Epidermal melanocyte (primary cell): Measurements from ENCODE around the gene ERMN.
"Not testable (repeated sequence)": the region's sequence is repeated elsewhere in the genome, so short reads cannot be mapped to it uniquely, and the experiment has no call there.

Experiments used
- DNase-seq: peaks from one replicate; pipeline ENCODE4 v3.0.0; 2011; ENCODE audit warnings: low spot score; ENCODE audit not compliant: insufficient read length

The ERMN gene

DNA sequence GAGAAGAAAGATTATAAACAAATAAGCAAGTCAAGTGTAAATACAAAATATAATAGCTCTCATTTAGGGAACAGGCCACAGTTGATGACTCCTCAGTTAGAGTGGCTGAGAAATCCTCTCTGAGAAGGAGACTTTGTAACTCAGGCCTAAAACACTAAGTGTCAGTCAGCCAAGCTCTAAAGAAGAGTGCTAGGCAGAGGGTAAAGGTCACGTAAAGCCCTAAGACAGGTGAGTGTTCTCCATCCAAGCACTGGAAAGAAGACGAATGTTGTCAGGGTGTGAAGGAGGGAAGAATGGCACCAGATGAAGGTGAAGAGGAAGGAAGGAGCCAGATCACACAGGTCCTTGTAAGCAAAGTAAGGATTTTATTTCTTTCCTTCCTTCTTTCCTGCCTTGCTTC, 24.3 kb downstream of the ERMN start:
- DNase-seq, result no peak

- no peak for DNase-seq
Measured at GRCh38 chr2:157296958-157297357, 28.7 kb downstream of the ERMN start.

DNA sequence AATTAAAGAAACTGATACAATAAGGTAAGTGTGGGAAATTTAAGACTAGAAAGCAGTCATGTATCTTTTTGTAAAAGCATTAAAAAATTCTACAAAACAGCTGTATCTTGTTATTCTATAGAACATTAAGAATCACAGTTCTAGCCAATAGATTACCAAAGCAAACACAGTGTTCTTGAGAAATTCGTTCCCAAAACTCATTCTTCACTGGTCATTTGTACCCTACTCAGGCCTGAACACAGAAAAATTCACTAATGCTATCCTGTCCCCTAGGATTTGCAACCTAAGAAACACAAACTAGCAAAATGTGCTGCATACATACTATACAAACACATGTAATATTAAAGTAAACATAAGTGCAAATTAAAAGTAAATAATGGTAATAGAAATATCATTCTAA, 29.1 kb downstream of the ERMN start:
- DNase-seq, result no peak

- DNase-seq, result no peak
Measured at GRCh38 chr2:157292853-157293252, 32.8 kb downstream of the ERMN start.

DNA sequence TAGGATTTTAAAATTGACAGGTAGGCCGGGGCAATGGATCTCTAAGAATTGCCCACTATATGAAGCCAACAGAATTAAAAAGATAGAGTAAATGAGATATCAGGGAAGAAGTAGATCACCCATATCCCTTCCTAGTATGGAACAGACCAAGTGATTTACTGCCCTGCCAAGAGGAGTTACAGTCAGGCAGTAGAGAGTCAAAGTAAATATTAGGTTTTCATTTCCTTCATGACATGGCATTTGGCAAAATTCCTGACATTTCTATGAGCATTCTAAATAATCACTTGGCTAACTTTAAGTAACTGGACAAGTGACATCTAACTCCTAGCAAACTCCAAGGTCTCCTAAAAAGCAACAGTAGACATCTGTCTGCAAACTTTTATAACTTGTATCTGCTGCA, 34.6 kb downstream of the ERMN start:
- no peak for DNase-seq

- no peak for DNase-seq
Measured at GRCh38 chr2:157290525-157290924, 35.1 kb downstream of the ERMN start.

DNA sequence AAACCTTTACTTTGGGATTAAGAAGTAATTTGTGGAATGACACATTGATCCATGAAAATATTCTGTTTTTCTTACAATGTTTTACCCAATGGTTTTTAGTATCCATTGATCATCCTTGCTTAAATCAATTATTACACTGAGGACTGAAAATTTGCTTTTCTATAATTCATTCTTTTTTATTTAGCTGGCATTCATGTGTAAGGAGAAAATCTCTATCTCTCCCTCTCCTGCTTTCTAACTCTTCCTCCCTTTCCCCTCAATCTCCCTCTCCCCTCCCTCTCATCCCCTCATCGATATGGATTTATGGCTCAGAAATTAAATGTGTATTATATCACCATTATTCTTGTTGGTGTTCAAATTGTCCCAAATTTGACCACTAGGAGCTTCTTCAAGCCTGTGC, 38.5 kb downstream of the ERMN start:
- DNase-seq, result no peak

DNA sequence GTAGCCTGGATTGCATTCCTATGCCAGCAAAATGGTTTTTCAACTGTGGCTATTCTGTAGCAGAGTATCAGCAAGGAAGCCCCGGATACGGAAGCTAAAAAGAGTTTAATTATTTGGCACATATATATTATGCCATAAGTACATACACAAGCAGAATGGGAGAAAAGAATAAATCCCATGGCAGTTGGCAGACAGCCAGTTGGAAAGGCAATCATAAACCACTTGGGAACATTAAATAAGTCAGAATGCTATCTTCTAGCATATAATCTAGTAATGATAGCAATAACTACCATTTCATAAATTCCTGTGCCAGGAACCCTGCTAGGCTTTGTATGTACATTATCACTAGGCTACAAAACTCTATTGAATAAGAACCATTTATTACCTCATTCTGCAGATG, 42.2 kb downstream of the ERMN start:
- DNase-seq, result no peak

DNA sequence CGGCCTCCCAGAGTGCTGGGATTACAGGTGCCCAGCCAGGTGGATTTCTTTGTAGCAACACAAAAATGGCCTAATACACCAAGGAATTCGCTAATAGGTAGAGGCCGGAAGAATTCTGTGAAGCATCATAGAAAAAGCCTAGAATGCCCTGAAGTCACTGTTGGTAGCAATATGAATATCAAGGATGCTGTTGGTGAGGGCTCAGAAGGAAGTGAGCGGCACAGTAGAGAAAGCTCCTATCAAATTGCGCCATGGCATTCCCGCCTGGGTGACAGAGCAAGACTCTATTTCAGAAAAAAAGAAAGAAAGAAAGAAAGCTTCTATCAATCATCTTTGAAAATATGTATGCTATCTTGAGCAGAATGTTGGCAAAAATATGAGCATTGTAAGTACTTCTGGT, 44.3 kb downstream of the ERMN start:
- DNase-seq, result no peak

DNA sequence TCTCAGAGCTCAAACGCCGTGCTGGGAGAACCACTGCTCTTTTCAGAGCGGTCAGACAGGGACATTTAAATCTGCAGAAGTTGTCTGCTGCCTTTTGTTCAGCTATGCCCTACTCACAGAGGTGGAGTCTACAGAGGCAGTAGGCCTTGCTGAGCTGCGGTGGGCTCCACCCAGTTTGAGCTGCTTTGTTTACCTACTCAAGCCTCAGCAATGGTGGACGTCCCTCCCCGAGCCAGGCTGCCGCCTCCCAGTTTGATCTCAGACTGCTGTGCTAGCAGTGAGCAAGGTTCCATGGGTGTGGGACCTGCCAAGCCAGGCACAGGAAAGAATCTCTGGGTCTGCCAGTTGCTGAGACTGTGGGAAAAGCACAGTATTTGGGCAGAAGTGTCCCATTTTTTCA, 46.3 kb downstream of the ERMN start:
- not testable (repeated sequence) for DNase-seq

DNA sequence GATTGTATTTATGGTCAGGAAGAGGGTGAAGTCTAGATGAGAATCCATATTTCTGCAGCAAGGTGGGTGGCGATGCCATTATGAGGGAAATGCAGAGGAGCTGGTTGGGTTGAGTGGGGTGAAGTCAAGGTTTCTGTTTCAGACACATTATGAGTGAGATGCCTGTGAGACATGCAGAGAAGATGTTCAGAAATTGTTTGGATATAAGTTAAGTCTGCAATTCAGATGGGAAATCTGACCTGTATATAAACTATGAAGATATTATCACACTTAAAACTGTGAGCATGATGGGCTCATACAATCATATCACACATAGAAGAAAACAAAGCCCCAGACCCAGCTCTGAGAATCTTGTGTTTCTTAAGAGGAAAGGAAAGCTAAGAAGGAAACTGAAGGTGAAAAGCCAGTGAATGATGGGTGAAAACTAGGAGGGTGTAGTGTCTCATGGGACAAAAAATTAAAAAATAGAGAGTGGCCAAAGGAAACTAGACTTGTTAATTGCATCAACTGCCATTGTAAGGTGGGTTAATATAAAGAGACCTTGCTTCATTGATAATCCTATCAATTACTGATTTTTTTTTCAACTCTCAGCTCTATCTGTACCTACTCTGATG, 53.9 kb downstream of the ERMN start:
- no peak for DNase-seq

DNA sequence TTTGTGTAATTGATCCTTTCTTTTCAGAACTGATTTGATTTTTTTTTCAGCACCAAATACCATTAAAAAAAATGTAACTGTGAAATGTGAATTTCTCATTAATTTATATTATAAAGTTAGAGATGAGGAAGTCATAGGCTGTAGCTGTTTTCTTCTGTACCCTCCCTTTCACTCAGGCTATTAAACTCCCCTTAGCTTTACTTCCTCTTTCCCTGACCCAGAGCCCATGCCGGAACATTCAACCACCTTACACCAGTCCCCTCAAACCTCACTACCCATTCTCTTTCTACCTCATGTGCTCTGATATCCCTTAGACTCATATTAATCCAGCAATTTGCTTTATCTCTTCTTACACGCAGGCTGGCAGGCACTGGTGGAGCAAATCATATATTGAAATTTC, 55.7 kb downstream of the ERMN start:
- DNase-seq, result no peak

- DNase-seq, result no peak
Measured at GRCh38 chr2:157269060-157269459, 56.6 kb downstream of the ERMN start.
